ENCODE data around the gene PGBD1. TPM values are rescaled to one million over a fixed set of nuclear protein-coding genes. Genes with fewer than 3 reads are reported as not detected.

PGBD1 gene
- total and polyA plus RNA-seq, 2 of the 13 experiments (the other 11 are each of a cell fraction or from before 2014, with no cell fraction given) = 3.6 to 6.9 TPM

GRCh38 chr6:28335564-28336283 lies 54.4 kb downstream of the PGBD1 start, which contains the start of gene ZSCAN31 (continued):
- TF ChIP-seq ZFP1 (CRISPR knock-in tag; IDR thresholded peaks at IDR 0.05) (0 out of 2 replicates have a peak, but pooled peaks have one; percentile 51), TP53 (CRISPR knock-in tag; conservative IDR thresholded peaks at IDR 0.05) (0 out of 2 replicates have a peak, but pooled peaks have one; percentile 62), IRX3 (CRISPR knock-in tag; IDR thresholded peaks at IDR 0.05; ENCODE audit: borderline replicate concordance, low read depth) (no peak; the same call in 1 of the 2 replicates), SP140L (CRISPR knock-in tag; IDR thresholded peaks at IDR 0.05; ENCODE audit: borderline replicate concordance) (peak; percentile 95), MZF1 (CRISPR knock-in tag; IDR thresholded peaks at IDR 0.05; ENCODE audit: borderline replicate concordance) (no peak), NFYB (CRISPR knock-in tag; IDR thresholded peaks at IDR 0.05) (peak; percentile 87), ZNF670 (CRISPR knock-in tag; IDR thresholded peaks at IDR 0.05; ENCODE audit: borderline replicate concordance) (no peak), FOXA3 (CRISPR knock-in tag; IDR thresholded peaks at IDR 0.05) (no peak; the same call in 1 of the 2 replicates), SKIL (CRISPR knock-in tag; IDR thresholded peaks at IDR 0.05; ENCODE audit: borderline replicate concordance) (no peak), ZNF563 (CRISPR knock-in tag; IDR thresholded peaks at IDR 0.05) (no peak; the same call in 1 of the 2 replicates), ZBTB44 (CRISPR knock-in tag; IDR thresholded peaks at IDR 0.05) (0 out of 2 replicates have a peak, but pooled peaks have one; percentile 41), RERE (CRISPR knock-in tag; IDR thresholded peaks at IDR 0.05; ENCODE audit: low read depth) (peak; percentile 32; the same call in 1 of the 2 replicates), POLR2G (IDR thresholded peaks at IDR 0.05; ENCODE audit: low read depth, low read length) (peak; percentile 100)

All from HepG2 (cell line).